Measurements from ENCODE around the gene SPATA13.

DNA sequence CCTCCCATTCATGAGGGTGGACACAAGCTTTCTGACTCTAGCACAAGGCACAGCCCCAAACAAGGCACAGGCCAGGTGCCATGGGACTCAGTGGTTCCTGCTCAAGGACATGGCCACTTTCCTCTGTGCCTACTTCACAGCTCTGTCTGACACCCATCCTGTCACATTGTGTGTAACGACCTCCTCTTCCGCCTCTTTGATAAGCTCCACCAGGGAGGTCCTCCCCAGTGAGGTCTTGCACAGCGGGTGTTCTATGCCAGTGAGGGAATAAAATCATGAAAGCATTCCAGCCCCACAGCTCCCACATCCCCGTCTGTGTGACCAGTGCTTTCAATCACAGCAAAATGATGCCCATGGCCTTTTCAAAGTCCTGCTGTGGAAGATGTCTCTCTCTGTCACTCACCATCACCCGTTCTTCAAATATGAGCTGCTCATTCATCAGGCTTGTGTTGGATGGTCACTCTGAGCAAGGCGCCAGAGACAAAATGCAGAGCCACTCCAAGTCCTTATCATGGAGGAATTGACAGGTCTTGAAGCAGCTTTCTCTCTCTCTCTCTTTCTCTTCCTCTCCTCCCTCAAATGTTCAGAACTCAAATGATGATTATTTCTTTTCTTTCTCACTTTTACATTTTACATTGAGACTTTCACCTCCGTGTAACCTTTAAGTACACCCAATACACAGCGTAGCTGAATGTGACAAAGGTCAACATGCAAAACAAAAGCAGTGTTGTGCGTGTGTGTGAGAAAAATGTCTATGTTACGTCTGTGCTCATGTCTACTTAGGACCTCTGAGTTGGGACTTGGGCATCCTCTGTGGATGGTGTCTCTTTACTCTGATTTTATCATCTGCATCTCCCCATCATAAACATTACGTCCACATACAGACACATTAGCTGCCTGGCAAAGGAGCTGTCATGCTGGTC lies 8.0 kb upstream of the SPATA13 start:
- TF ChIP-seq POLR2A (IDR thresholded peaks at IDR 0.05), result no peak
- TF ChIP-seq, protein P1, sequence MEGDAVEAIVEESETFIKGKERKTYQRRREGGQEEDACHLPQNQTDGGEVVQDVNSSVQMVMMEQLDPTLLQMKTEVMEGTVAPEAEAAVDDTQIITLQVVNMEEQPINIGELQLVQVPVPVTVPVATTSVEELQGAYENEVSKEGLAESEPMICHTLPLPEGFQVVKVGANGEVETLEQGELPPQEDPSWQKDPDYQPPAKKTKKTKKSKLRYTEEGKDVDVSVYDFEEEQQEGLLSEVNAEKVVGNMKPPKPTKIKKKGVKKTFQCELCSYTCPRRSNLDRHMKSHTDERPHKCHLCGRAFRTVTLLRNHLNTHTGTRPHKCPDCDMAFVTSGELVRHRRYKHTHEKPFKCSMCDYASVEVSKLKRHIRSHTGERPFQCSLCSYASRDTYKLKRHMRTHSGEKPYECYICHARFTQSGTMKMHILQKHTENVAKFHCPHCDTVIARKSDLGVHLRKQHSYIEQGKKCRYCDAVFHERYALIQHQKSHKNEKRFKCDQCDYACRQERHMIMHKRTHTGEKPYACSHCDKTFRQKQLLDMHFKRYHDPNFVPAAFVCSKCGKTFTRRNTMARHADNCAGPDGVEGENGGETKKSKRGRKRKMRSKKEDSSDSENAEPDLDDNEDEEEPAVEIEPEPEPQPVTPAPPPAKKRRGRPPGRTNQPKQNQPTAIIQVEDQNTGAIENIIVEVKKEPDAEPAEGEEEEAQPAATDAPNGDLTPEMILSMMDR (IDR thresholded peaks at IDR 0.05), result no peak
